BE2C (cell line): ENCODE measurements around the gene EXOSC10.

Experiments
- DNase-seq: peaks from one replicate; pipeline ENCODE4 v3.0.0-alpha.2; 2020
- H3K27me3 ChIP-seq: fragments of 250-450 bp; sonication (Bioruptor Pico); 2 replicates; pipeline ENCODE4 v1.5.1; 2020; ENCODE audit warnings: mild to moderate bottlenecking
- H3K36me3 ChIP-seq: fragments of 250-450 bp; sonication (Bioruptor Pico); 2 replicates; pipeline ENCODE4 v1.5.1; 2020; ENCODE audit warnings: mild to moderate bottlenecking
- H3K4me1 ChIP-seq: fragments of 250-450 bp; sonication (Bioruptor Pico); 2 replicates; pipeline ENCODE4 v1.5.1; 2020
- H3K4me3 ChIP-seq: 2 replicates; pipeline ENCODE4 v1.5.1; 2011; ENCODE audit warnings: low read depth, low read length
- H3K9me3 ChIP-seq: fragments of 250-450 bp; sonication (Bioruptor Pico); 2 replicates; pipeline ENCODE4 v1.5.1; 2020
- CTCF ChIP-seq: IDR thresholded peaks from 2 replicates; pipeline ENCODE4 v1.5.1; 2012; ENCODE audit warnings: mild to moderate bottlenecking, low read depth, low read length

The EXOSC10 gene

DNA sequence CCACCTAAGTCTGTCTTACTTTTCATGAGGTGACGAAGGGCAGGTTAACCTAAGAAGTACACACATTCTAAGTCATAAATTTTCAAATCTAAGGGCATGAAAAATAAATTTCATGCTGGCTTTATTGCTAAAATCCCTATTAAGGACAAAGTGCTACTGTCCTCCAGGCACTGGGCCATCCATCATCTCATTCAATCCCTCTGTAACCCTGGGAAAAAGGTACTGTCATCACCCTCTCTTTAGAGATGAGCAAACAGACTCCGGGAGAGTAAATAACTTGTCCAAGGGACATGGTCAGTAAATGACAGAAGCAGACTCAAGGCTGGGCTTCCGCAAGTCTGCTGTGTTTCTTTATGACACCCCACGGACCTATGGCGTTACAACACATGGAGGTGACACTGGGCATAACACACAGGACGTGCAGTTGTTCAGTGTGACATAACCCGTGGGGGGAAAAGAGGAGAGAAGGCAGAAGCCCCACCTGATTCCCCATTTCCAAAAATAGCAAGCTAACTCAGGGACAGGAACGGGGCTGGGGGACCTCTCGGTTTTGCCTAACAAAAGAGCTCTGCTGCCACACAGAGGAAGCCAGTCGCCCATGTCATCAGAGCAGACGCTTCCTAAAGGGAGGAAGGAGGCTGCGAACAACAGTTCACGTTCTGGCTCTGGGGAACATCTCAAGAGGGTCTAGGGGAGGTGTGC lies 27.3 kb downstream of the EXOSC10 start:
- DNase-seq = no peak
- no peak for TF ChIP-seq CTCF
- Histone ChIP-seq H3K4me3 (no peak overlapping the region), H3K36me3 (peaks cover 45% of the 10 kb centered on the region), H3K27me3 (no peaks in the 10 kb centered on the region), H3K4me1 (no peaks in the 10 kb centered on the region), H3K9me3 (no peaks in the 10 kb centered on the region)

DNA sequence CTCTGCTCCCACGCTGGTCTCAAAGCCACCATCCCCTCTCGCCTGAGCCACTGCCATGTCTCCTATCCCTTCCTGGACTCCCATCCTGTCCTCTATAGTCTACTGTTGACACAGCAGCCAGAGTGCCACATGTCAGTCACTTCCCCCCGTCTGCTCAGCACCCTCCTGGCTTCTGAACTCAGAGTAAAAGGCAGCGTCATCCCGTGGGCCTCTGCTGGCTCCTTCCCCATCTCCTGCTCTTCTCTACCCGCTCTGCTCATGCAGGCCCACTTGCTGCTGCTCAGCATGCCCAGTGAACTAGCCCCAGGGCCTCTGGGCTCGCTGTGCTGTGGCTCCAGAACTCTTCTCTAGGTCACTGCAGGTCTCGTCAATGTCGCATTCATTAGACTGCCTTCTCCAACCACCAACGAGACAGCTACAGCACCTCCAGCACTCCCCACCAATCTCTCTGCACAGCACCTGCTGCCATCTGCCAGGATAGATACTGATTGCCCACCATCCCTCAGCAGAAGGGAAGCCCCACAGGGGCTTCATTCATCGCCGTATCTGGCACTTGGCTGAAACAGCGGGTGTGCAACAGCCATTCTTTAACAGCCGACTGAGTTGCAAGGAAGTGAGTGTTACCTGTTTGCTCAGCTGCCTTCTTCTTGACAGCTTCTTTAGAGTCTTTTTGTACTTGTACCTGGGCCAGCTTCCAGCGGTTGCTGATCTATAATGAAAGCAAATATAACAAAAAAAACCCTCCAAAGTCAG lies 28.0 kb downstream of the EXOSC10 start:
- peaks cover 38% of the 10 kb centered on the region for H3K36me3 ChIP-seq
- H3K9me3 ChIP-seq = no peaks in the 10 kb centered on the region
- H3K4me3 ChIP-seq = no peak overlapping the region
- no peak for DNase-seq
- H3K27me3 ChIP-seq = no peaks in the 10 kb centered on the region
- no peaks in the 10 kb centered on the region for H3K4me1 ChIP-seq
- TF ChIP-seq CTCF = no peak

- TF ChIP-seq CTCF = no peak
- Histone ChIP-seq H3K27me3 (no peaks in the 10 kb centered on the region), H3K36me3 (peaks cover 42% of the 10 kb centered on the region), H3K9me3 (no peaks in the 10 kb centered on the region), H3K4me1 (no peaks in the 10 kb centered on the region), H3K4me3 (no peak overlapping the region)
- DNase-seq = no peak
These were observed 28.8 kb downstream of the EXOSC10 start for GRCh38 chr1:11070876-11071275.

DNA sequence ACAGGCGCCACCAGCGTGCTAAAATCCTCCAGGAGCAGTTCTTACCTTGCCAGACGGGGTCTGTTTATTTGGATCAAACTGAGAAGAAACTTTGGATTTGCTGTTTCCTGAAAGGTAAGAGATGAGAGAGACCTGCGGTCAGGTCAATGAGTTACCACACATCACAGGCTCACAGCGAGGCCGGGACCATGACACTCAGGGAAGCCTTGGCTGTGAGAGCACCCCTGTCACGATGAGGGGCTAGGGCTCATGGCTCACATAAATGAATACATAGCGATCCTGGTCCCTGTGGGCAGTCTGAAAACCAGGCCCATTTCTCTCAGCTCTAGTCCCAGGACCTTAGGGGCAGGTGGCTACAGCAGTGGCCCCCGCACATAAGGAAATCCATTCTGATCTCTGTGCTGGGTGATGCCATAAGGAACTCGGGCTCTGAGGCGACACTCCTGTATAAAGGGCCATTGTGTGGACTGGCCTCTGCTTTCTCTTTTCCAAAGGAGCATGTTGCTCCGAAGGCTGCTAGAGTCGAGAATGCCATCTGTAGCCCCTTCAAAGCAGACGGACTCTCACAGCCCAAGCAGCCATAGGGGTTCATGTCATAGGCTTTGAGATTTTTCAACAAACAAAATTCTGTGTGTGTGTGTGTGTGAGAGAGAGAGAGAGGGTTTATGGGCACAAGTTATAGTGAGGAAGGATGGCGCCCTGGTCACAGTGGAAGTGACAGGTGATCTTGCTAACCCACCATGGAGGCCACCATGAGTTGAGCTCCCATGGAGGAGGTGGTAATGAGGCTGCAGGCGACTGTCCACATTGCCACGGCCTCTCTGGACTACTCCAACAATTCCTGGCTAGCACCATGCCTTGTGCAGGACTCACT lies 30.8 kb downstream of the EXOSC10 start:
- H3K4me1 ChIP-seq = no peaks in the 10 kb centered on the region
- no peak for TF ChIP-seq CTCF
- H3K4me3 ChIP-seq = no peak overlapping the region
- H3K36me3 ChIP-seq = peaks cover 39% of the 10 kb centered on the region
- H3K9me3 ChIP-seq = no peaks in the 10 kb centered on the region
- no peaks in the 10 kb centered on the region for H3K27me3 ChIP-seq
- DNase-seq = no peak

GRCh38 chr1:11067716-11068599 lies 31.7 kb downstream of the EXOSC10 start:
- peaks cover 38% of the 10 kb centered on the region for H3K36me3 ChIP-seq
- DNase-seq = no peak

More at GRCh38 chr1:11067716-11068599, 31.7 kb downstream of the EXOSC10 start:
- no peak for TF ChIP-seq CTCF
- Histone ChIP-seq H3K4me1 (no peaks in the 10 kb centered on the region), H3K27me3 (no peaks in the 10 kb centered on the region), H3K9me3 (no peaks in the 10 kb centered on the region), H3K4me3 (no peak overlapping the region)
